OCI-LY7 (cell line): ENCODE results near the gene FBLN2. TPM values are rescaled to one million over a fixed set of nuclear protein-coding genes. Genes with fewer than 3 reads are reported as not detected.

Experiments used
- BruUV-seq: library from RNA; stranded (reverse); fragments of 400-500 nt; replicated peaks from 2 replicates; lab custom pipeline; 2021; lab: Mats Ljungman, UMichigan
- CTCF ChIA-PET: fragments of 300-600 bp; sonication (Branson Sonifier 250); formaldehyde crosslinking; loops from one replicate; lab custom pipeline; 2022; ENCODE audit warnings: antibody characterized with exemption; ENCODE audit not compliant: unreplicated experiment; lab: Charles Lee
- POLR2A ChIA-PET: fragments of 300-600 bp; sonication (Branson Sonifier 250); formaldehyde crosslinking; loops from one replicate; lab custom pipeline; 2022; ENCODE audit warnings: antibody characterized with exemption; lab: Charles Lee
- DNase-seq: peaks from one replicate; pipeline ENCODE4 v3.0.0-alpha.2; 2015; ENCODE audit warnings: low spot score
- H2AFZ ChIP-seq: fragments of 200-600 bp; sonication (generic), shearing (Covaris generic); 2 replicates; pipeline ENCODE4 v1.6.1; 2014; ENCODE audit warnings: mild to moderate bottlenecking, antibody characterized with exemption, low read length, moderate library complexity
- H3K27ac ChIP-seq: fragments of 200-600 bp; sonication (generic); 2 replicates; pipeline ENCODE4 v1.5.1; 2014; ENCODE audit warnings: mixed run types, low read depth, mild to moderate bottlenecking, moderate library complexity, low read length, inconsistent platforms; ENCODE audit not compliant: poor library complexity, severe bottlenecking
- H3K36me3 ChIP-seq: fragments of 200-600 bp; sonication (generic); 2 replicates; pipeline ENCODE4 v1.6.1; 2014; ENCODE audit warnings: mild to moderate bottlenecking, antibody characterized with exemption, low read length, moderate library complexity, mixed read lengths; ENCODE audit not compliant: insufficient read depth
- H3K4me1 ChIP-seq: fragments of 200-600 bp; sonication (generic); 2 replicates; pipeline ENCODE4 v1.5.1; 2014; ENCODE audit warnings: mild to moderate bottlenecking, low read length; ENCODE audit not compliant: insufficient read depth, poor library complexity, severe bottlenecking
- H3K4me2 ChIP-seq: fragments of 200-600 bp; sonication (generic); 2 replicates; pipeline ENCODE4 v1.6.1; 2014; ENCODE audit warnings: mild to moderate bottlenecking, low read length
- H3K4me3 ChIP-seq: fragments of 200-600 bp; sonication (generic); 2 replicates; pipeline ENCODE4 v1.5.1; 2014; ENCODE audit warnings: mild to moderate bottlenecking, low read depth, low read length; ENCODE audit not compliant: poor library complexity, severe bottlenecking
- H3K79me2 ChIP-seq: fragments of 200-600 bp; sonication (generic); 2 replicates; pipeline ENCODE4 v1.6.1; 2016; ENCODE audit warnings: low read depth, mild to moderate bottlenecking, low read length, moderate library complexity, mixed read lengths; ENCODE audit not compliant: insufficient read depth
- H3K9me2 ChIP-seq: fragments of 200-600 bp; sonication (generic); 2 replicates; pipeline ENCODE4 v1.6.1; 2016; ENCODE audit warnings: mild to moderate bottlenecking, low read length, mixed read lengths; ENCODE audit not compliant: insufficient read depth
- H3K9me3 ChIP-seq: fragments of 200-600 bp; sonication (generic); 2 replicates; pipeline ENCODE4 v1.6.1; 2014; ENCODE audit warnings: mild to moderate bottlenecking, mixed run types, low read length, mixed read lengths
- H4K20me1 ChIP-seq: fragments of 200-600 bp; sonication (generic); 2 replicates; pipeline ENCODE4 v1.6.1; 2014; ENCODE audit warnings: mild to moderate bottlenecking, antibody characterized with exemption, low read length, moderate library complexity, mixed read lengths; ENCODE audit not compliant: insufficient read depth
- CTCF ChIP-seq: fragments of 200-600 bp; sonication (generic); conservative IDR thresholded peaks from 2 replicates; pipeline ENCODE4 v1.5.1; 2014; ENCODE audit warnings: mild to moderate bottlenecking, antibody characterized with exemption, low read length, moderate library complexity, mixed read lengths
- EZH2phosphoT487 ChIP-seq: fragments of 200-600 bp; sonication (generic); IDR thresholded peaks from 2 replicates; pipeline ENCODE4 v1.6.1; 2018; ENCODE audit warnings: low read depth, borderline replicate concordance, mild to moderate bottlenecking, mixed run types, antibody characterized with exemption, low read length, moderate library complexity, mixed read lengths
- intact Hi-C: fragments of 100-400 bp; cut with micrococcal nuclease; formaldehyde crosslinking; loops from one replicate; pipeline ENCODE4 v1.10.0; 2022; ENCODE audit not compliant: unreplicated experiment
- total RNA-seq, 2 experiments: library from RNA; depleted of rRNA in 1 of 2; stranded (reverse); fragments of >200 nt in 1 of 2; shearing (Covaris generic) in 1 of 2; gene quantifications; 2 replicates each; pipeline ENCODE4 v1.2.3, GENCODE V29; 2014 to 2022

The FBLN2 gene
- total RNA-seq, 2 experiments from 2014 or later, result not detected

DNA sequence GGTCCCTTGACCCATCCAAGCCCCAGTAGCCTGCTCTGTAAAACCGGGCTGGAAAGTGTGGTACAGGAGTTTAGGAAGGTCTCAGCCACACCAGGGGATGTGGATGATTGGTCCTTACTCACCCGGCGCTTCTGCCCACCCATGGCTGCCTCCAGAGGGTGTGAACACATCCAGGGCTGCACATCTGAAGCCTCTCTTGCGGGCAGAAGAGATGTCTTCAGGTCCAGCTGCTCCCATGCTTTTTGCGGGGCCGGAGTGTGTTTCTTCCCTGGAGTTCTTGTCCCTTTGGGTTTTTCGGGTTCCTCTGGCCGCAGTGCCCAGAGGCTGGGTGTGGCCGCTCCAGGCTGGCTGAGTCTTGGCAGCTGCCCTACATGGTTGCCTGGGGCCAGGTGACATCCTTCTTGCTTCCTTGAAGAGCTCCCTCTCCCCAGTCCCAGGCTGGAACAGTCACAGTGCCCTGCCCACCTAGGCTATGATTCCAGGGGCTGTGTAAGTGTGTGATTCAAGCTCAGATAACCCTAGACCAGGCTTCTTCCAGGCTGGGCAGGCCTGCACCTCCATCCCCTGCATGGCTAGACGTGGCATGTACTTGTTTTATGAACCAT lies 34.9 kb upstream of the FBLN2 start:
- H4K20me1 ChIP-seq, result no peaks in the 10 kb centered on the region
- H3K9me2 ChIP-seq, result no peaks in the 10 kb centered on the region
- H3K27ac ChIP-seq, result no peak overlapping the region
- intact Hi-C loops, result no loop called here
- ChIA-PET CTCF (interaction anchor here (0.6 kb wide), 1 partner anchor 108 kb away, joined by 4 read pairs; no protein-coding TSS in a partner anchor), POLR2A (interaction anchor here (0.6 kb wide), 1 partner anchor 748 kb away, joined by 3 read pairs; no protein-coding TSS in a partner anchor)
- H3K4me1 ChIP-seq, result no peaks in the 10 kb centered on the region
- no peaks in the 10 kb centered on the region for H3K9me3 ChIP-seq
- TF ChIP-seq EZH2phosphoT487, result no peak
- TF ChIP-seq CTCF, result no peak
- no TSS peak for BruUV-seq
- H3K36me3 ChIP-seq, result no peaks in the 10 kb centered on the region
- no peak for DNase-seq
- no peak overlapping the region for H3K4me2 ChIP-seq
- H2AFZ ChIP-seq, result no peak overlapping the region
- H3K4me3 ChIP-seq, result no peak overlapping the region
- H3K79me2 ChIP-seq, result no peaks in the 10 kb centered on the region

DNA sequence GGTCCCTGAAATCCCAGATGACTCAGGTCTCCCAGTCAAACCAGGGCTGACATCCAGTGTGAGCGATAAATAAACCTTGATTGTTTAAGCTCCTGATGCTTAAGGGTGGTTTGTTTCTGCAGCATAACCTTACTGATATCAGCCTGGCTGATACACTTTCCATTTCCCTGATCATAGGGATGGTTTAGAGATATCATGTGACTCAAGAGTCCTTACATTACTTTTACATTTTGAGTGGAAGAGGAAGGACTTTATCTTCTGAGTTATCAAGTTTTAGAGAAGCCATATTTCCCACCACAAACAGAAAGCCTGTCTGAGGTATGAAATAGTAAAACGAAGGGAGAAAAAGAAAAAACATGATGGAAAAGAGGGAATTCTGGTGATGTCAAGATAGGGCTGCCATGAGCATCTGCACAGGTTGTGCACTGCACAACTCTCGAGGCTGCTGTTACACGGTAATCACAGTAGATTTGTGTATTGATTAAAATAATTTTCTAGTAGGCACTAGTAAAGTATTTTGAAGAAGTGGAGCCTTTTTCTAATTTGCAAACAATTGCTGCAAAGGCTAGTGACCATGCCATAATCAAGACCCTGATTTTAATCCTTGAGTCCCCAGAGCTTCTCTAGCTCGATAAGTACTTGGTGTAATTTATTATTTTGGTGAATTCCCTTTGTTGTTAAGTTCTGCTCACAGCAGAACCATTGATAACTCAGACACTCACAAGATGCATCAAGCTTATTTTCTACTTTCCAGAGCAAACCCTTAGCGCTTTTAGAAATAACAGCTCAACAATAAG lies 34.1 kb upstream of the FBLN2 start:
- intact Hi-C loops, result no loop called here
- CTCF ChIA-PET, result interaction anchor here (0.6 kb wide), 1 partner anchor 107 kb away, joined by 4 read pairs; no protein-coding TSS in a partner anchor
- Histone ChIP-seq H3K4me2 (no peak overlapping the region), H3K79me2 (no peaks in the 10 kb centered on the region), H3K36me3 (no peaks in the 10 kb centered on the region), H2AFZ (no peak overlapping the region), H3K27ac (no peak overlapping the region), H3K9me3 (no peaks in the 10 kb centered on the region), H4K20me1 (no peaks in the 10 kb centered on the region), H3K9me2 (no peaks in the 10 kb centered on the region), H3K4me3 (no peak overlapping the region), H3K4me1 (no peaks in the 10 kb centered on the region)
- POLR2A ChIA-PET, result no interaction called here
- no peak for DNase-seq
- no peak for TF ChIP-seq EZH2phosphoT487
- TF ChIP-seq CTCF, result no peak
- BruUV-seq, result no TSS peak
